ENCODE results near the gene TCEA2. TPM values are rescaled to one million over a fixed set of nuclear protein-coding genes. Genes with fewer than 3 reads are reported as not detected.

TCEA2 gene
- total RNA-seq, 1 experiment from 2014 or later: 48.3 TPM

DNA sequence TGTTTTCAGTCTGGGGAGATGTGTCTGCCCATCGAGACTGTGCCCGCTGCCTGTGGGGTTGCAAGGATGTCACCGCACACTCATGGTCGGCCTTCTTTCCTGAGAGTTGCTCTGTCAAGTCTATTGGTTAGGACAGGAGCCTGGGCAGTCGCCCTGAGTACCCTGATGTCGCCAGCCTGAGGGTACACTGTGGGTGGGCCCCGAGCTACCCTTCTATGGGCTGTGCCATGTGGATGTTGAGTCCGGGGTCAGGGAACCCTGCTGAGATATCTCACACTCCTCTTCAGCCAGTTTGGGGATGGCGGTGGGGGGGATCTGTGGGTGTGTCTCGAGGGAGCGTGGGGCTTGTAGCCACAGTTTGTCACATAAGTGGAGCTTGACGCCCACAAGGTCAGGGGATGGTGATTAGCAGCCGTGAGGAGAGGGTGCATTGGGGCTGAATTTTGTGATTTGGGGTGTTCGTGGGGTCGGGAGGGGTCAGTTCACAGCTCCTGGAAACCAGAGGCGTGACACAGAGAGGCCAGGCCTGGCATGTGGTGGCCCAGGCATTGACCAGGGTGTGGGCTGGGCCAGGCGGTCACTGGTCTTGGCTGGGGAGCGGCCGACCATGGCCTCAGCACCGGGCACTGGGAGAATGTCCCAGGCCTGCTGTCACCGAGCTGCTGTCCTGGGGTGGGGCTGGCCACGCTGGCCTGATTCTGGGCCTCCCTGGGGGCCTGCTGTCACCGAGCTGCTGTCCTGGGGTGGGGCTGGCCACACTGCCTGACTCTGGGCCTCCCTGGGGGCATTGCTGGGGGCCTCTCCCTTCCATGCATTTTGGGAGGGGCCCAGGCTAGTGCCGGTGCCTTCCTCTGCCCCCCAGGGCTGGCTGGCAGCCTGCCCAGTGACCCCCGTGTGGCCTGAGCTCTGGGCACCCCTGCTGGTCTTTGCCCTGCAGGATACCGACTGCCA is 46.0 kb downstream of the TCEA2 start:
- BruUV-seq (replicated peaks): no TSS peak
- H3K27ac Mint-ChIP-seq (ENCODE audit: unreplicated experiment): no peak overlapping the region
- H3K4me1 Mint-ChIP-seq (ENCODE audit: low read depth, unreplicated experiment): no peaks in the 10 kb centered on the region
- H3K9me3 ChIP-seq: no peaks in the 10 kb centered on the region; the same call in 1 of the 2 replicates
- no peaks in the 10 kb centered on the region for H3K4me1 ChIP-seq
- ChIA-PET CTCF (interaction anchor here (0.8 to 0.9 kb wide), 2 partner anchors 10 to 26 kb away, joined by 3 read pairs; no protein-coding TSS in a partner anchor), POLR2A (no interaction called here)
- no peak overlapping the region for H3K4me3 Mint-ChIP-seq (ENCODE audit: unreplicated experiment)
- DNase-seq: peak; percentile 3 to 43
- no peak for TF ChIP-seq CTCF (IDR thresholded peaks at IDR 0.05; ENCODE audit: insufficient read depth in 1 of 2, low read depth in 1 of 2, low read length in 1 of 2, severe bottlenecking in 1 of 2, unreplicated experiment in 1 of 2)
- H3K36me3 ChIP-seq (ENCODE audit: control insufficient read depth, insufficient read depth, low read length): no peaks in the 10 kb centered on the region
- H3K27me3 ChIP-seq (replicated peaks; ENCODE audit: control insufficient read depth, insufficient read depth, low read length): no peaks in the 10 kb centered on the region; the same call in 1 of the 2 replicates
- intact Hi-C loops (cut with micrococcal nuclease; ENCODE audit: unreplicated experiment): no loop called here
- H3K9me3 Mint-ChIP-seq (ENCODE audit: unreplicated experiment): no peaks in the 10 kb centered on the region
- no peaks in the 10 kb centered on the region for H3K36me3 Mint-ChIP-seq (ENCODE audit: insufficient read depth, unreplicated experiment)
- no peak overlapping the region for H3K4me3 ChIP-seq (ENCODE audit: low read depth, low read length)
- H3K27me3 Mint-ChIP-seq (ENCODE audit: insufficient read depth, unreplicated experiment): peaks cover 11% of the 10 kb centered on the region

- DNase-seq: peak; percentile 9 to 43
- intact Hi-C loops (cut with micrococcal nuclease; ENCODE audit: unreplicated experiment): no loop called here
- H3K4me3 Mint-ChIP-seq (ENCODE audit: unreplicated experiment): no peak overlapping the region
- H3K27ac Mint-ChIP-seq (ENCODE audit: unreplicated experiment): no peak overlapping the region
- no peak for TF ChIP-seq CTCF (IDR thresholded peaks at IDR 0.05; ENCODE audit: insufficient read depth in 1 of 2, low read depth in 1 of 2, low read length in 1 of 2, severe bottlenecking in 1 of 2, unreplicated experiment in 1 of 2)
- no peaks in the 10 kb centered on the region; the same call in 1 of the 2 replicates for H3K9me3 ChIP-seq
- peaks cover 15% of the 10 kb centered on the region for H3K27me3 Mint-ChIP-seq (ENCODE audit: insufficient read depth, unreplicated experiment)
- no peaks in the 10 kb centered on the region for H3K36me3 Mint-ChIP-seq (ENCODE audit: insufficient read depth, unreplicated experiment)
- no peaks in the 10 kb centered on the region for H3K4me1 Mint-ChIP-seq (ENCODE audit: low read depth, unreplicated experiment)
- BruUV-seq (replicated peaks): no TSS peak
- H3K27me3 ChIP-seq (replicated peaks; ENCODE audit: control insufficient read depth, insufficient read depth, low read length): no peaks in the 10 kb centered on the region; the same call in 1 of the 2 replicates
- no peaks in the 10 kb centered on the region for H3K36me3 ChIP-seq (ENCODE audit: control insufficient read depth, insufficient read depth, low read length)
- POLR2A ChIA-PET: no interaction called here
- no peaks in the 10 kb centered on the region for H3K4me1 ChIP-seq
- CTCF ChIA-PET: interaction anchor here (0.6 to 2.5 kb wide), 2 partner anchors 10 to 27 kb away, joined by 8 to 13 read pairs; no protein-coding TSS in a partner anchor
- H3K9me3 Mint-ChIP-seq (ENCODE audit: unreplicated experiment): no peaks in the 10 kb centered on the region
- no peak overlapping the region for H3K4me3 ChIP-seq (ENCODE audit: low read depth, low read length)
Measured at GRCh38 chr20:64109831-64110391, 46.9 kb downstream of the TCEA2 start.

GRCh38 chr20:64110411-64111068 is 47.5 kb downstream of the TCEA2 start:
- ChIA-PET POLR2A (no interaction called here), CTCF (interaction anchor here (0.6 to 2.5 kb wide), 3 partner anchors 8 to 28 kb away, joined by 3 to 13 read pairs (median 8); no protein-coding TSS in a partner anchor)
- no peaks in the 10 kb centered on the region for H3K36me3 Mint-ChIP-seq (ENCODE audit: insufficient read depth, unreplicated experiment)
- TF ChIP-seq CTCF (IDR thresholded peaks at IDR 0.05; ENCODE audit: insufficient read depth in 1 of 2, low read depth in 1 of 2, low read length in 1 of 2, severe bottlenecking in 1 of 2, unreplicated experiment in 1 of 2): no peak
- H3K9me3 ChIP-seq: no peaks in the 10 kb centered on the region; the same call in 1 of the 2 replicates
- H3K4me3 Mint-ChIP-seq (ENCODE audit: unreplicated experiment): no peak overlapping the region
- no peak overlapping the region for H3K4me3 ChIP-seq (ENCODE audit: low read depth, low read length)
- no TSS peak for BruUV-seq (replicated peaks)
- peaks cover 15% of the 10 kb centered on the region for H3K27me3 Mint-ChIP-seq (ENCODE audit: insufficient read depth, unreplicated experiment)
- H3K4me1 ChIP-seq: no peaks in the 10 kb centered on the region
- intact Hi-C loops (cut with micrococcal nuclease; ENCODE audit: unreplicated experiment): no loop called here
- H3K4me1 Mint-ChIP-seq (ENCODE audit: low read depth, unreplicated experiment): no peaks in the 10 kb centered on the region
- DNase-seq: peak; percentile 19 to 49
- no peak overlapping the region for H3K27ac Mint-ChIP-seq (ENCODE audit: unreplicated experiment)
- H3K27me3 ChIP-seq (replicated peaks; ENCODE audit: control insufficient read depth, insufficient read depth, low read length): no peaks in the 10 kb centered on the region; the same call in 1 of the 2 replicates
- no peaks in the 10 kb centered on the region for H3K36me3 ChIP-seq (ENCODE audit: control insufficient read depth, insufficient read depth, low read length)
- no peaks in the 10 kb centered on the region for H3K9me3 Mint-ChIP-seq (ENCODE audit: unreplicated experiment)
